Measurements from ENCODE around the gene SGPL1.
"Not testable (repeated sequence)": the region's sequence is repeated elsewhere in the genome, so short reads cannot be mapped to it uniquely, and the experiment has no call there.

The SGPL1 gene

DNA sequence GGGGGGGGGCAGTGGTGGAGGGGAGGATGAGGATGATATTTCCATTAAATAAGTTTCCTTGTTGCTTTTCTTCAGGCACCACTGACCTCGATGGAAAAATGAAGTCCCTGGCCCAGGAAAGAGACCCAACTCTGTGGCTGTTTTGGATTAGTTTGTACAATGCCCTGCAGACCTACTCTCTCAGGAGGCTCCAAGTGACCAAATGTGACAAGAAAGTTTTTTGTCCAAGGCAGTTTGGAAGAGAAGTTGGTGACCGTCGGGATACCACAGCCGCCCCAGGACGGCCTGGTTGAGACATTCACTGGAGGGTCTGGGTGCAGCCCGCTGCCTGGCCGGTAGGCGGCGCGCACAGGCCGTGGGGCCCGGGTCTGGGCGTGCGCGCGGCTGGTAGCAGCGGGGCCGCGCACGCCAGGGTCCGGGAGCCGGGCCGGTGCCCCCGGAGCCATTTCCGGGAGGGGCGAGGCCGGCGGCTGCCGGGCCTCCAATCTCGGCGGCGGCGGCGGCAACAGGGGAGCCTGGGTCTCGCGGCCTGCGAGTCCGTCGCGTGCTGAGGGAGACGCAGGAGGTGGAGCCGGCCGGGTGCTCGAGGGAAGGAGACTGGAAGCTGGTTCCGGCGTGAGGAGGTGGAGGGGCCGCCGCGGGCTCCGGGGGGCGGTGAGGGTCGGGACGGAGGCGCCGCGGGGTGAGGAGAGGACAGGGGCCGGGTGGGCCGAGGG, at the start of gene SGPL1:
TSS of gene SGPL1 (plus strand) at position 445 of the 716 bp plus-strand sequence. CDS start 906 bp downstream, outside the sequence.
- peak; percentile 84 for DNase-seq

- DNase-seq: not testable (repeated sequence)
Observed at GRCh38 chr10:70768026-70768685, 47.6 kb upstream of the SGPL1 start.

DNA sequence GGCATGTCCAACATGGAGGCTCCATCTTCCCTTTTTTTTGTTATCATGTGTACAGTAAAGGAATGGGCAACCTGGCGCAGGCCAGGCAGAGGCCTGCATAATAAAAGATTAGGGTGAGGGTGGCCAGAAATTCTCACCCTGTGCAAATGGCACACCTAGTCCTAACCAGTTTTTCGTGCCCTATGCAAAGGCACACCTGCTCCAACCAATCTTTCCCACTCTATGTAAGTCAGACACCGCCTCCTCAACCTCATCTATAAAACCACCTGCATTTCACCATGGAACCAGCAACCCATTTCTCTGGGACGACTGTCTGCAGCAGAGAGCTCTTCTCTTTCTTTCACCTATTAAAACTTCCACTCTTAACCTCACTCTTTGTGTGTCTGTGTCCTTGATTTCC, 46.6 kb upstream of the SGPL1 start:
- no peak for DNase-seq

GRCh38 chr10:70770001-70770400, 45.7 kb upstream of the SGPL1 start:
- no peak for DNase-seq

- not testable (repeated sequence) for DNase-seq
Observed at GRCh38 chr10:70770516-70770915, 45.2 kb upstream of the SGPL1 start.

- DNase-seq: no peak
Observed at GRCh38 chr10:70771311-70772194, 44.2 kb upstream of the SGPL1 start.

DNA sequence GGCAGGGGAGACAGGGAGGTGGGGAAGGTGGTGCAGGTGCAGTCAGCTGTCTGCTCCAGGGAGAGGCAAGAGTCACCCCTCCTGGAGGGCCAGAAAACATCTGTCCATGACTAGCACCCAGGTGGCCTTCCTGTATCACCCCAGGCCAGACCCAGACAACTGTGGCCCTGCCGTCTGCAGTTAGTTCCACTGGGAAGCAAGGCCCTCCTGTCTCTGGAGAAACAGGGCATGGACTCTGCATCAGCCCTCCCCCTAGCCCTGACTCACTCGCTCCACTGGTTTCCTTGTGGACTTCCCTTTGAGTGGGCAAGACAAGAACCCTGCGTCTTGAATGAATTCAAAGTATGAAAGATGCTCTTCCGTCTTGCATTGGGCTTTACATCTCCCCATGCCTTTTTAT, 43.1 kb upstream of the SGPL1 start:
- no peak for DNase-seq

DNA sequence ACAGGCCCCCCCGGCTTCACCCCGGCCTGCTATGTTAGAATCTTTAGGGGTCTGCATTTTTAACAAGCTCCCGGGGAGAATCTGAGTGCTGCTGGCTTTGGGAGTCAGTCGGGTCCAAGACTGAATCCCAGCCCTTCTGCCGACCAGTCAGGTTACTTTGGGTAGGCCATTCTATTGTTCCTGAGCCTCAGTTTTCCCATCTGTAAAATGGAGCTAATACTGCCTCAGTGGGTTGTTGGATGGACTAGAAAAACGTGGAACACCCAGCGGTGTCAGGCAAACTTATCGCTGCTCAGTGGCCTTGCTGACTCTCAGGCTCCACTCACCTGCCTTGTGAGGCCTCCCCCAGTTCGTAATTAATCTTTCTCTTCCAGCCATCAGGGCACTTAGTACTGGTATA, 42.3 kb upstream of the SGPL1 start:
- DNase-seq: no peak

DNA sequence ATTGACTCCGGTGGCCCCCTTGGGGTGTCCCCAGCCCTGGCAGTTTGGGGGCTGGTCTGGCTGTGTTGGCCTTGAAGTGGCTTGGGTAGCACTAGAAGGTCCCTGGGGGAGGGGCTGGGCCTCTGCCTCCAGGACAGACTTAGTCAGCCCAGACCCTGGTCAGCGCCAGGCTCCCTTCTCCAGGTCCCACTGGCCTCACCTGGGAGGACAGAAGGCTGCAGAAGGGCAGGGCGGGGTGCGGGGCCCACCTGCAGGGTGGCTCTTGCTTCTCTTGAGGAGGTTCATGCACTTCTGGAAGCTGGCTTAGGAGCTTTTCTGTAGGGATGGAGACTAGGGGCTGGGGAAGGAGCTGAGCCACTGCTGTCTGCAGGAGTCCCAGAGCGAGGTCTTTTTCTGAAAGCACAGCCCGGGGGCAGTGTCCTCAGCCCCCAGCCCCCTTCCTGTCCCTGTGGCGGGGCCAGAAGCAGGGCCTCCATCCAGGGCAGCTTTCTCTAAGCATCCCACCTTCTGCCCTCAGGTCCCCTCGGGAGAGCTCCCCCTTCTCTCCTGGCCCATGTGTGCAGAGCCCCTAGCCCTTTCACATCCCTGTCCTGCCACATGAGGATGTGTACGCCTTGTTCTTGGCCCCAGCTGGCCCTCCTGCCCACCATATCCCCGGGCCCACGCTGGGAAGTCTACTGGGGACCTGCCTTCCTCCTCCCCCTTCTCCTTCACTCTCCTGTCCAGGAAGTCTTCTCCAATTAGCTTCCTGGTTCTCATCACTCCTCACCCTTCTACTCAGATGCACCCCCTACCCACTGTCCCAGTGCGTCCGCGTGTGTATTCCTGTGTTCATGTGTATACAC, 41.6 kb upstream of the SGPL1 start:
- no peak for DNase-seq

DNA sequence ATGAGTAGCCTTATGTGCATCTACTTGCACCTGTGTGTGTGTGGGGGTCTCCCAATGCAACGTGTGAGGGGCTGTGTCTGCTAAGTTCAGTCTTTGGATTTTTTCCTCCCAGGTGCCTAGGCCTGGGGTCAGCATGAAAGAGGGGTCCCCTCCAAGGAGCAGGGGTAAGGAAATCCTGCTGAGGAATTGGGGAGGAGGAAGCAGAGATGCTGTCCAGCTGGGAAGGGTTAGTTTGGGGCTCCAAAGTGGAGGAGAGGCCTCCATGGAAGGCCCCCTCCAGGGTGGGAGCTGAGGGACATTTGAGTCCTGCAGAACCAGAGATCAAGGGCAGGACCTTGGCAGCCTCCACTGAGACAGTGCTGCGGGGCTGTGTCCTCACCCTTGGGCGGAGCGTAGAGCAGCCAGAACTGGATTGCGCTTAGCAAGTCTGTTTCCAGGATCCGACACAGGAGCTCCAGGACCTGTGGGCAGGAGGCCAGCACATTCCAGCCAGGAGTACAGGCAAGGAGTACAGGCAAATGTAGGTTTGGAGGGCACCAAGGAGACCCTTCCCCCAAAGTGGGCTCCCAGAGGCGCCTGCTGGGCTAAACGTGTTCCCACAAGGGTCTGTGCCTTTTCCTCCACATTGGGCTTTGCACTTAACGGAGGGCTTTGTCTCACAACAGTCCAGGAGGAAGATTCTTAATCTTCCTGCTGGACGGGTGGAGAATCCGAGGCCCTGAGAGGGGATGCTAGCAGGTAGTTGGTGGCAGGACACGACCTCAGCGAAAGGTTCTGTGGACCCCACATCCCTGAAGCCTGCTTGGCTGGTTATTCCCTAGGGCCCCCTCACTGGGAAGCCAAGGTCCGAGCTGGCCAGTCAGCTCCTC, 40.7 kb upstream of the SGPL1 start:
- DNase-seq: no peak

GRCh38 chr10:70775679-70776454, 39.9 kb upstream of the SGPL1 start:
- no peak for DNase-seq

DNA sequence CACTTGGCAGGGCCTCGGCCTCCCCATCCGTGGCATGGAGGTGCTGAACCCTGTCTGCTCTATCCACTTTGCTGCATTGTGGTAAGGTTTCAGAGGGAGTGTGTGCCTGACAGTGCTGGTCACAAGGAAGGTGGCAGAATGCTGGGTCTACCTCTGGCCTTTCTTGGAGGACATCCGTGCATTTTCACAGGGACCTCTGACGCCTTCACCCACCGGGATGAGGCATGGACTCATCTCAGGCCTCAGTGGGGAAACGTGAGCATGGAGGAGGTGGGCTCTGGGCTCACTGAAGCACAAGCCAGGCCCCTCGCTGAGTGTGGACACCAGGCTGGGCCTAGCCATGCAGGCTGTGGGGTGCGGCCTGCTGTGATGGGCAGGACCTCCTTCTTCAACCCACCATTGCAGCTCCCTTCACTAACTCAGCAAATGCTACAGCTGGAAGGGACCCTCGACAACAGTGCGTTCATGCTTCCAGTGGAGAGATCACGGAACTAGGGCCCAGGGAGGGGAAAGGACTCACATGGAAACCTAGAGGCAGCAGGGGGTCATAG, 39.2 kb upstream of the SGPL1 start:
- no peak for DNase-seq

GRCh38 chr10:70777063-70777875, 38.5 kb upstream of the SGPL1 start:
- DNase-seq: no peak

GRCh38 chr10:70778267-70778924, 37.4 kb upstream of the SGPL1 start:
- DNase-seq: no peak

- DNase-seq: no peak
Observed at GRCh38 chr10:70779088-70779487, 36.7 kb upstream of the SGPL1 start.

- no peak for DNase-seq
Observed at GRCh38 chr10:70779511-70780369, 36.0 kb upstream of the SGPL1 start.

DNA sequence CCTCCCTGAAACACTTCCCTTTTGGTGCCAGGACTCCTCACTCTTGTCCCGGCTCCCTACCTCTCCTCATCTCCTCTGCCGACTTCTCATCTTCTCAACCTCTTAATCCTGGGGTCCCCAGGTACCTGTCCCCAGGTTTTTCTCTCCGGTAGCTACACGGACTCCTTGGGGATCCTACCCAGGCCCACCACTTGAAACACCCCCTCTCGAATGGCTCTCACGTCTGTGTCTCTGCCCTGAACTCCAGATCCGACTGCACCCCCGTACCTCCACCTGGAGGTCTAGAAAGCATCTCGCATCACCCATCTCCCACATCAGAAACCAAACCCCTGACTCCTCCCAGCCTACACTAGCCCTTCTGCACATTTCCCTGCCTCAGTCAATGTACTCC, 35.4 kb upstream of the SGPL1 start:
- DNase-seq: no peak

GRCh38 chr10:70780772-70781171, 35.0 kb upstream of the SGPL1 start:
- no peak for DNase-seq
